PFSK-1 (cell line): ENCODE results near the gene MEF2D.

Experiments
- POLR2AphosphoS5 ChIP-seq: IDR thresholded peaks from 2 replicates; pipeline ENCODE4 v1.6.1; 2012; ENCODE audit warnings: low read depth, mild to moderate bottlenecking, control low read depth, low read length, moderate library complexity
- SIN3A ChIP-seq: IDR thresholded peaks from 2 replicates; pipeline ENCODE4 v1.6.1; 2012; ENCODE audit warnings: mild to moderate bottlenecking, low read length, moderate library complexity, borderline replicate concordance; ENCODE audit not compliant: insufficient read depth
- TAF1 ChIP-seq: IDR thresholded peaks from 2 replicates; pipeline ENCODE4 v1.6.1; 2012; ENCODE audit warnings: low read length, control low read depth, borderline replicate concordance; ENCODE audit not compliant: insufficient read depth
- TF ChIP-seq, protein P1 (sequence below), 2 experiments: IDR thresholded peaks; 2 replicates each; pipeline versions ENCODE4 v1.6.1 to v1.8.0; 2011 to 2012; ENCODE audit warnings: low read depth in 2 of 2, low read length in 2 of 2, control low read depth in 1 of 2, inconsistent platforms in 1 of 2, mild to moderate bottlenecking in 1 of 2, moderate library complexity in 1 of 2; ENCODE audit not compliant: insufficient read depth in 1 of 2

DNA sequence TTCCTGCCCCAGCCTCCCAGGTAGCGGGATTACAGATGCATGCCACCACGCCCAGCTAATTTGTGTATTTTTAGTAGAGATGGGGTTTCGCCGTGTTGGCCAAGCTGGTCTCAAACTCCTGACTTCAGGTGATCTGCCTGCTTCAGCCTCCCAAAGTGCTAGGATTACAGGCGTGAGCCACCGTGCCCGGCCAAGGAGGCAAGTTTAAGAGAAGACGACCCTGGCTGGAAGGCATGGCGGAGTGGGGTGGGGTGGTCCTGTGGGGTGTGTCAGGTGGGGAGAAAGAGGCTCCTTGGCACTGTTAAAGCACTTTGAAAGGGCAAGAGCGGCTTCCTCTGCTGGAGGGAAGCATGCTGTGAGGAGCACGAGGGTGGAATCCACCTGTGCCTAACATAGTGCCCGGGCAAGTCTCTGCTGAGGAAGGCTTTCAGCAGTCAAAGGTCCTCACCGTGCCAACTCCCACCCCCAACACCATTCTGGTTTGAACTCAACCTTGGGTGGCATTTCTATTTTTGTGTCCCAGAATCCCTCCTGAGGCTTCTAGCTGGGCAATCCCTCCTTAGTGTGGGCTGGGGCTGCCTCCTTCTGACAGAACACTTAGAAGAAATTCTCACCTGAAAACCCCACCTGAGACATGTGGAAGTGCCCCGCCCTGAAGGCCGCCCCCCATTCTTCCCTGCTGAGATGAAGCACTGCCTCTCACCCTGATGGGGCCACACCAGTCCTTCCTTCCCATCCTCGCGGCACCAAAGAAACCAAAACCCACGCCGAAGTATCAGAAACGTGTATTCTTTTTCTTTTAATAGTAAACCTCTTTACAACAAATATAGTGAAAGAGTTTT lies 37.4 kb downstream of the MEF2D start:
- TF ChIP-seq POLR2AphosphoS5 (no peak), TAF1 (no peak), SIN3A (no peak)
- TF ChIP-seq, protein P1, sequence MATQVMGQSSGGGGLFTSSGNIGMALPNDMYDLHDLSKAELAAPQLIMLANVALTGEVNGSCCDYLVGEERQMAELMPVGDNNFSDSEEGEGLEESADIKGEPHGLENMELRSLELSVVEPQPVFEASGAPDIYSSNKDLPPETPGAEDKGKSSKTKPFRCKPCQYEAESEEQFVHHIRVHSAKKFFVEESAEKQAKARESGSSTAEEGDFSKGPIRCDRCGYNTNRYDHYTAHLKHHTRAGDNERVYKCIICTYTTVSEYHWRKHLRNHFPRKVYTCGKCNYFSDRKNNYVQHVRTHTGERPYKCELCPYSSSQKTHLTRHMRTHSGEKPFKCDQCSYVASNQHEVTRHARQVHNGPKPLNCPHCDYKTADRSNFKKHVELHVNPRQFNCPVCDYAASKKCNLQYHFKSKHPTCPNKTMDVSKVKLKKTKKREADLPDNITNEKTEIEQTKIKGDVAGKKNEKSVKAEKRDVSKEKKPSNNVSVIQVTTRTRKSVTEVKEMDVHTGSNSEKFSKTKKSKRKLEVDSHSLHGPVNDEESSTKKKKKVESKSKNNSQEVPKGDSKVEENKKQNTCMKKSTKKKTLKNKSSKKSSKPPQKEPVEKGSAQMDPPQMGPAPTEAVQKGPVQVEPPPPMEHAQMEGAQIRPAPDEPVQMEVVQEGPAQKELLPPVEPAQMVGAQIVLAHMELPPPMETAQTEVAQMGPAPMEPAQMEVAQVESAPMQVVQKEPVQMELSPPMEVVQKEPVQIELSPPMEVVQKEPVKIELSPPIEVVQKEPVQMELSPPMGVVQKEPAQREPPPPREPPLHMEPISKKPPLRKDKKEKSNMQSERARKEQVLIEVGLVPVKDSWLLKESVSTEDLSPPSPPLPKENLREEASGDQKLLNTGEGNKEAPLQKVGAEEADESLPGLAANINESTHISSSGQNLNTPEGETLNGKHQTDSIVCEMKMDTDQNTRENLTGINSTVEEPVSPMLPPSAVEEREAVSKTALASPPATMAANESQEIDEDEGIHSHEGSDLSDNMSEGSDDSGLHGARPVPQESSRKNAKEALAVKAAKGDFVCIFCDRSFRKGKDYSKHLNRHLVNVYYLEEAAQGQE (IDR thresholded peaks at IDR 0.05; ENCODE audit: insufficient read depth in 1 of 2, low read depth in 2 of 2, low read length in 2 of 2): no peak
